CD4-positive, alpha-beta T cell treated with Interferon alpha-2 for 1 hour (primary cell): Measurements from ENCODE around the gene ARHGAP26.

Experiments used
- DNase-seq, 2 donors: peaks; one replicate each; pipeline ENCODE4 v3.0.0-alpha.2; 2020 to 2022

Gene ARHGAP26

DNA sequence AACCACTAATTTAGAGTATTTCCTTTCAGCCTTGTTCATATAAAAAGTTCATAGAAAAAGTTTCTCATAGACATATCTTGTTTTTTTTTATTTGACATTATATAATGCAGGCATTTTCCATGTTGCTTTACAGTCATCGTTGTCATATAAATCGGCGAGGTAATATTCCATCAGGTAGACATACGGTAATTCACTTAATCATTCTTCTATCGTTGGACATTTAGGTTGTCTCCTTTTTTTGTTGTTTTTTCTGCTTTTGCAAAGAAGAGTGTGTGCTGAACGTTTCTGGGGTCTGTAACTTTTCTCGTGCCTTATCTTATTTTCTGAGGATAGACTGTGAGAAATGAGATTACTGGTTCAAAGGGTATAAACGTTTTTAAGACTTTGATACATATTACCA lies 283.6 kb downstream of the ARHGAP26 start:
- DNase-seq, result no peak

DNA sequence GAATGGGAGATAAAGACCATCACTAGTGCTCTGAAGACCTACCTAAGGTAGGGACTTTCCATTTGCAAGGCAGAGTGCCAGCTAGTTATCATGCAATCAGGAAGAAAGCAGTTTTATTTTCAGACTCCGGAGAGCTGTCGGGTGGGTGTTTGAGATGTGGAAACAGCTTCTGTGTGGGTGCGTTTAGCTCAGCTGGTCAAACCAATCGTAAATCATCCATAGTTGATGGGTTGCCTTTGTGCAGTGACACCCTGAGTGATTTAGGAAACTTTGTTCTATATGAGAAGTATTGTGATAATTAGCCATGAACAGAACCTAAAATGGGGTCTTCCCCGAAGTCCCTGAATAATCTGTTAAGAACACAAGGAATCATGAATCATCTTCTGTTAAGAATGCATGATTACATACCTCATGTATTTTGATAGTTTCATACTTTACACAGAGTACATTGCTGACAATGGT lies 284.3 kb downstream of the ARHGAP26 start:
- DNase-seq, result peak in 1 of 2 donors; percentile 30

DNA sequence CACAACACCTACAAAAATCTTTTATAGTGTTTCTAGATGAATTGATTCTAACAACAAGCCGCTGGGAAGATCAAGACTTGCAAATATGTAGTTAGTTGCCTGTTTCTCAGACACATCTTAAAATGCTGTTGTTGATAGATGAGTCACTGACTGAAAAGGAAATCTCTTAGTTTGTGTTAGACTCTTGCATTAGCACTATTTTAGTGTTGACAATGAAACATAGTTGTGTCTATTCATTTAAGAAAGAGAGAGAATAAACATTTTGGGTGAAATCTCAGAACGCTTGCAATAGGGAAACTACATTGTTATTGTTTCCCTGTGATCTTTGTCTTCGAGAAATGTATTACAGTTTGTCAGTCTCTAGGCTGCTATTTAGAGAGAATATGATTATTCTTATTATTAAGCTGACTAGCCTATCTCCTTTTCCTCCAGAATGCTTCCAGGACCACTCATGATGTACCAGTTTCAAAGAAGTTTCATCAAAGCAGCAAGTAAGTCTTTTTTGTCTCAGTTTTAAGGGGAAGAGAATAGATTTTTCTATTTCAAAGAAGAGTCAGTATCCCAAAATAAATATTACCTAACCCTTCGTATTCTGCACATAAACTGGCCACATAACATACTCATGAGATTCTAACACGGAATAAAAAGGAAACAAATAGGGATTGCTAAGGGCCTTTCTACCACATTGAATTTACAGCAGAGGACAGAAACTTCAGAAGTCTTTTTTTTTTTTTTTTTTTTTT lies 285.6 kb downstream of the ARHGAP26 start:
- DNase-seq, result no peak

DNA sequence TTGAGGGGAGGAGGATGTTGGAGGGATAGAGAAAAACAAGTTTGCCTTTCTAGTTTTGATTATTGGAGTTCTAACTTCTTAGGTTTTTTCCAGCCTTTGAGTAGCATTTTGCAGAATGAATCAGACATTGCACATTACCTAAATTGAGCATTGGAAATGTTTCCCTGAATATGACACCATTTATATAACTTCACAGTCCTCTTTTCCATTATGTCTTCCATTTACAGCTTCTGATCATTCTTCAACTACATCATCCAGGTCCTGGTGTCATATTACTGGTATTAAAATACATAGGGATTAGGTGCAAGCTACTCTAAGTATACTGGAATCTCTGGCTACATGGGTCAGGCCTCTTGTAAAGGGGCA lies 286.1 kb downstream of the ARHGAP26 start:
- DNase-seq, result no peak

DNA sequence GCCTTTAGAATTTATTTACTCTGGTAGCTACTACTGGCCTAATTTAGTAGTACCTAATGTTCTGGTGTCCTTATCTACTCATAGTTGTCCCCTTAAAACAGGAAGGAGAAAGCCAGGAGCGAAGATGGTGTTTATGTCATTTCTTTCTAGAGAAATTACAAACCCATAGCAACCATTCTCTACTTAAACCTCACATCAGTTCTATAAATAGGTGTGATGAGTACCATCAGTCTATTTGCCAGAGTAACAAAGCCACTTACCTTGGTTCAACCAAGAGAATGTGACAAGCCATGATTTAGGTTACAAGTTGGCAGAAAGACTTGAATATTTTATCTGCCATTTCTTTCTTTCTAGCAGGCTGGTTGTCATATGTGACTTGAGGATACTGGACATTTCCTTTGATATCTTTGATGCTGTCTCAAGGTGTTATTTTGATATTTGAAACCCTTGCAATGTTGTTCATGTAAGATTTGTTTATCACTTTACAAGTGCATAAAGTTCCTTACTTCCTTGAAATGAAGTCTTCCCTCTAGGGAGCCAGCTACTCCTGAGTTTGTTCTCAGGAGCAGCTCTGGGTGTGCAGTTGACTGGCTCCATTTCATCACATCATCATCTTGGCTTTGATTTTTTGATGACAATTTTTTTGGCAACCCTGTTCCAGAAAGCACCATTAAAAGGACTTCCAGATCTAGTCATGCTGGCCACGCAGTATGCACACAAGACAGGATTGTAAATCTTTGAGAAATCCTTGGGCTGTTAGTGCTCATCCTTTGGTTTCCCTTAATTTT lies 286.8 kb downstream of the ARHGAP26 start:
- no peak for DNase-seq

DNA sequence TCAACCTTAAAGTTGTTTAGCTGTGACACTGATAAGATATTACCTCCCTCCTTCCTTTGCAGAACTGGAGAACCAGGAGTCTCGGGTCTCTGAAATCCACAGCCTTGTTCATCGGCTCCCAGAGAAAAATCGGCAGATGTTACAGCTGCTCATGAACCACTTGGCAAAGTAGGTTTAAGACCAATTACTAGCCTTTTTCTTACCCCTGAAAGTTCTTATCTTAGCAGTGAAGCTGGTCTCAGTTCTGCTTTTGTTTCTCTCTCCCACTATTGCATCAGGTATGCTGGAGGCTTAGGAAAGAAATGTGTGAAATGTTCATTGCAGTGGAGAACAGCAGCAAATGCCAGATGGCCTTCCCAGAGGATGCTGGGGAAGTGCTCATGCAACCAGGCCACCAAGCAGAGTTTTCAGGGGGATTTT lies 287.4 kb downstream of the ARHGAP26 start:
- DNase-seq, result no peak

DNA sequence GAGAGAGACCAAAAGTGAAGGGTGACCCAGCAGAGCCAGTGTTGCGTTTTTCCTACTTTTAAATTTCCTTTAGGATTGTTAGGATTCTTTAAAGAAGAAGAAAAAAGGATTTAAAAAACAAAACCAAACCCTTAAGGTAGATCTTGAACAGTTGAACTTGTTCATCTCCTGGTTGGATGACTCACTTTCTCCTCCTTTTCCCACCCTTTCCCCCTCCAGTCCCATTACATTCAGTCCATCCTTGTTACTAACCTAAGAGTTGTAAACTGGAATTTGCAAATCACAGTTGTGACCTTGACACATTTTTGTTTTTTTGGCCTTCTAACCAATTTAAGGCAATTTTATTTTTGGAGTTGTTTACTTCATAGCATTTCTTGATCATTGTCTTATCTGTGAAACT lies 289.2 kb downstream of the ARHGAP26 start:
- DNase-seq, result no peak

DNA sequence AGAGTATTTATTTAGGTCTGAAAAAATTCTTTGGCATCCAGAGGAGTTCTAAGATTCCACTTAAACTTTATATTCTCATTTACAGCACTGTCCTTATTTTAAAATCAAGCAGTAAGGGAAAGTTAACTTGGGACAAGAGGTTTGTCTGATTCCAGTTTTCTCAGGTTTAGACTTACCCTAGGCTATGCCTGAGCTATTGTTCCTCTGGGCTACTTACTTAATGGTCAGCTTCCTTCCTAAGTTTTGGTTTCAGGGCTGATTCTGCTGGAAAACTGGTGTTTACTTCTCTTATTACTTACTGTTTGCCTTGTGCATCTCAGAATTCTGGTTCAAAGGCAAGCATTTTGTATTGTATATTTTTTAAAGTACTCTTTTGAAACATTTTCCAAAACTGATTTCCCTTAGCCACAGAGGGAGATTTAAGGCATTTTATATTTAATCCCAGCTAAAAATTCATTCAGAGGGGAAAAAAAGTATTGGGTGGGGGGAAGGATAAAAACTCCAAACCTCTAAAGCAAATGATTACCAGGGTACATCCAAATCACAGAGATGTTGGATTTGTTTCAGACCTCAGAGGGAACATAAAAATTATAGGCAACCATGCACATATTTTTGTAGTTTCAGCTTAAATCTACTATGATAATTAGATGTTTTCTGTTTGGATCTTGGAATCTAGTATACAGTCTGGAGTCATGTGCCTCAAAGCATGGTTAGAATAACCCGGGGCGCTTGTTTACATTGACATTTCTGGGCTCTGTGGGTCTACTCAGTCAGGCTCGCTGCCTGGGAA lies 290.0 kb downstream of the ARHGAP26 start:
- no peak for DNase-seq

DNA sequence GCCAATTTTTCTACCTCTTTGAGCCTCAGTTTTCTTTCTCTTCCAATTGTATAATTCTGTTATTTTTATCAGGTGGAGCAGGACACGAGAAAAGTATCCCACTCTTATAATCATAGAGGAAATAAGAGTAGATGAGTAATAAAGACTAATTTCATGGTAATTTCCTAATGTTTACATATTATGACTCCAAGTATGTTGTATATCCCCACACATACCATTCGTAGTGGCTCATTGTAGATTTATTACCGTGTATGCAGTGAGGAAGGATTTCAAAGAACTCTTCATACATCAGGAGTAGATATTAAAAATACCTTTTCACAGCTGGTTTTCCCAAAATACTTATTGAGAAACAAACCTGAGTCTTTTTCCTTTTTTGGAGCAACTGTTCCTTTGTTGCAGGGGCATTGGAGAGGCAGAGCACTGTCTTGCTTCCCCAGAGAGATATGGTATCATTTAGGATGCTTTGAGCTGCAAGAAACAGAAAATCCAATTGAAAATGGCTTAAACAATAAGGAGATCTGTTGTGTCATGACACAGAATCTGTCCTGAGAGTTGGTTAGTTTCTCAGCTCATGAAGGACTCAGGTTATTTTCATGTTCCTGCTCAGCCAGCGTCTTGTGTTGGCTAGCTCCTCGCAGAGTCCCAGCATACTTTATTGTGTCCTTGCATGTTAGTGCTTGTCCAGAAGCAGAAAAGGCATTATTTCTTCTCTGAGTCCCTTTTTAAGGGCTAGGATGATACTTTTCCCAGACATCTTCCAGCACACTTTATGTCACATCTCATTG lies 291.2 kb downstream of the ARHGAP26 start:
- no peak for DNase-seq

DNA sequence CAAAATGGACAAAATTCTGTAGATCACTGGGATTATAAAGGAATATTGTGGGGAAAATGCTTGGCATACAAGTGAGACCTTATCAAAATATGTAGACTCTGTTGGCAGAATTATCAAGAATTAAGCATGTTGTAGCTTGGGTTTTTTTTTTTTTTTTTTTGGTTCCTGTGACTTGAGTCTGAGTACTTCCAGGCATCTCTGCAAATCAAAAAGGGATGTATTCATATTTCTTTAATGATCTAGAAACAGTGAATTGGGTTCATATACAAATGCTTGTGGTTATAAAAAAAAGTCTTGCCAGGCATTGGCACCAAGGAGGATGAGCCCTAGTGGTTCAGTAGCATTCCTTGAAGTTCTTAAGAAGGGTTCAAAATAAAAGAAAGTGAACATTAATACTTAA lies 292.2 kb downstream of the ARHGAP26 start:
- no peak for DNase-seq

DNA sequence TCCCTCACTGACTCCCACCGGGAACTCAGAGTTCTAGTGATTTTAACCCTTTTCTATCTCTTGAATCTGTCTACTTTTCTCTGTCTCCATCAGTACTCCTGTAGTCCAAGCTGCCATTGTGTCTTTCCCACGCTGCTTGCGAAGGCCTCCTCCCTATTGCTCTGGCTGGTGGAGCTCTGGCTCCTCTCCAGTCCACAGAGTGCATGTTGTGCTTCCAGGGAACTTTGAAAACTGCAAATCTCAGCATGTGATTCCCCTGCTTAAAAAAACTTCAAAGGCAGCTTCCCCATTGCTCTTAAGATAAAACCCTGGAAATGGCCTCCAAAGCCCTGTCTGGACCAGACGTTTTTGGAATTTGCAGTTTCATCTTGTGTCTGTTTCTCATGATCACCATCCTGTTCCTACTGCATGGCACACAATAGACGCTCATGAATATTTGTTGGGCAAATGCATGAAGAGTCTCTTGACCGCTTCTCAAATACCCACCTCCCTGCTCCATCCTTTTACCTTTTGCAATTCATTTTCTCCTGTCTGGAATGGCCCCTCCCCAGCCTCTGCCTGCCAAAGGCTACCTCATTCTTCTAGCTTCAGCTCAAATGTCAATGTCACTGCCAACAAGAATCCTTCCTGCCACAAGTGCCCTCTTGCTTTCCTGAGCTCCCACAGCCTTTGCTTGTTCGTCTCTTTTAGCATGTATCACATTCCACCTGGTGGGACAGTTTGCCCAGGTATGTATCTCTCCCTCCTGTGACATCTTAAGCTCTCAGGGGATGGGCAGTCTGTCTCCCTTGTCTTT lies 293.2 kb downstream of the ARHGAP26 start:
- DNase-seq, result no peak

DNA sequence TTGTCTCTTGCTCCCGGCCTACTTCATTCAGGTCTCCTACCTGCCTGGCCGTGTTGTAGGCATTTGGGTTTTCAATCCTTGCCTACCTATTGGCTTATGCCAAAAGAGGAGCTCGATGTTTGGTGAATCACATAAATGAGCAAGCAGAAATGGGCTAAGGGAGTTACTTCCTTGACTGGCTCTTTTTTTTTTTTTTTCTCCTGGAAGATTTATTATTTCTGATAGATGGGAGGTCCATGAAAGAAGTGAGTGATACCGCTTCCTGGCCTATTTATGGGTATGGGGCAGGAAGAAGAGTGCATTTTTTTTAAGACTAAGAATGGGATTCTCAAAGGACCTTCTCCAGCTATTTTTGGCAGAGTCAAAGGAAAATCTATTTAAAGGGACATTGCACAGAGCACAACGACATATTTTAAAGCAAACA lies 294.1 kb downstream of the ARHGAP26 start:
- no peak for DNase-seq

DNA sequence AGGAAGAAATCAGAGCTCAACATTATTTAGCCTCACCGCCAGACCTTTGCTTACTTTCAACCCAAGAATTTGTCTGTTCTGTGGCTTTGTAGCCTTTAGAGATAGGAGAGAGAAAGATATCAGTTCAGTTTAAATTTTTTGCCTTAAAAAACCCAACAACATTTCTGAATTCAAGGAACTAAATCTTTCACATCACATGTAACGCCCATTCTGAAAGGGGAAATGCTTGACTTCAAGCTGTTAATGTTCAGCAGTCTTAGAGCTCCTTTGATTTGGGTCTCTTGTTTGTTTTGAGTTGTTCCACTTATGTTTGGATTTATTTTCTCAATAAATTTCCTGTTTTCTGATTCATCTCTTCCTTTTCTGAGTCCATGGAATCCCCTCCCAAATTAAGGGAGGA lies 294.5 kb downstream of the ARHGAP26 start:
- no peak for DNase-seq

DNA sequence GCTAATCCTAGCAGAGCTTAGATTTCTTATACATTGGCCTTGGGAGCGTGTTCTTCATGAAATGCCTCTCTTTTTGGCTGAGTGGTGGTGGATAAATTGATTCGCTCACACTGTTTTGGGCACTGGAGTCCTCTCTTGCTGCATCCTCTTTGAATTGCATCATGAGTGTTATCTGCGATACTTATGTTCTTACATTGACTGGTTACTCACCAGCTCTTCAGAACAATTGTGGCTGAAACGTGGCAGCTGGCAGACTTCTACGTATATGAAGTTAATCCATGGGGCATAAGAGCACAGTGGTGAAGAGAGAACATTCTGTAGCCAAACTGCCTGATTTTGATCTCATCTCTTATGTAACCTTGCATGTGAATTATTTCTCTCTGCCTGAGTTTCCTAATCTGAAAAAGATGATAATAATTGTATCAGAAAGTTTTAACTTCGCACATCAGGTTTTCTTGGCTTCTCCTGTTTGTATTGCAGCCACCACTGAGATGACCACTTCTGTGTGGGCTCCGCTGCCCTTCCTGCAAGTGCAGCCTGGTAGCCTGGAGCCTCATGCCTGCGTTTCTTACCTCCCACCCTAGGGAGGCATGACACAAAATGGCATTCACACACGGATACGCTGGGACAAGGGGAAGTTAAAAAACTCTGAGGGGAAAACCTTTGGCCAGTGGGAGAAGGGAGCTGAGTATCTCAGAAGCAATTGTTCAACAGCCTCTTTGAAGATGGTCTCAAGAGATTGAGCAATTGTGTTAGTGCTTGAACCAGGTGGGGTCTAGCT lies 295.2 kb downstream of the ARHGAP26 start:
- DNase-seq, result no peak

DNA sequence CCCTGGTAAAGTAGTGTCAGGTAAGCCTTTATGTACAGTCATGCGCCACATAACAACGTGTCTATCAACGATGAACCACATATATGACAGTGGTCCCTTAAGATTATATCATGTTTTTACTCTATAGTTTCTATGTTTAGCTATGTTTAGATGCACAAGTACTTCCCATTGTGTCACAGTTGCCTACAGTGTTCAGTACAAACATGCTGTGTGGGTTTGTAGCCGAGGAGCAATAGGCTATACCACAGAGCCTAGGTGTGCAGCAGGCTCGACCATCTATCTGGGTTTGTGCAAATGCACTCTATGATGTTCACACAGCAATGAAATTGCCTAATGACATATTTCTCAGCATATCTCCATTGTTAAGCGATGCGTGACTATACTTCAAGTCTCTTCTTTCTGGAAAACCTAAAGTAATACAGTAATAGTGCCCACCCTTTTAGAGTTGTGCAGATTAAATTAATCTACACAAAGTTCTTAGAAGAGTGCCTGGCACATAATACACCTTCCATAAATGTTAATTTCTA lies 295.9 kb downstream of the ARHGAP26 start:
- DNase-seq, result no peak

DNA sequence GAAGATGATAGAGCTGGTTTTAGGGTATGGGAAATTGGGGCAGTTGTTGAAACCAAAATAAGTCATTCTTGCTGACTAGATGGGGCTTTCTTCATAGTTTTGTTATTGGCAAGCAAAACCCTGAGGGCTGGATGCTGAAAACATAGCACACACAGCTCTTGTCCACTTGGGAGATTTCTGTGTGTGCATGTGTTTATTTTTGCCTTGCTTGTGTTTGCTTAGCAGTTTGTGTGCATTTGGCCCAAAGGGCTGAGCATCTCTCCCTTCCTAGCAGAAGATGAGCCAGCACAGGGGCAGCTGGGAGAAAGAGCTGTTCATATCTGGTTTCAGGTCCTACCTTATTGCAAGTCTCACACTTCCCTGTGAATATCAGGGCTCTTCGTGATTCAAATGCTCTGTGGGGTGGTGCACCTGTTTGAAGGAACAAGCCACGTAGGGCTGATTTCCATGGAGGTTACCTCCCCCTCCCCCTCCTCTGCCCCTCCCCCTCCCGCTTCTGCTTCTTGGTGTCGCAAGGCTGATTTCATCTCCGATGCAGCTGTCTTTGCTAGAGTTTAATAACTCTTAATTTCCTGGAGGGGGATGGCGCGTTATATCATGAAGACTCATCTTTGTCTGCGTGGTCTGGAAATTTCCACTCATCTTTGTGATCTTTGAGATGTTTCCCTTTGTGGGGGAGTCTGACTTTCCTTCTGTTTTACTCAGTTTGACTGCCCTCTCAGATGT lies 296.5 kb downstream of the ARHGAP26 start:
- peak in 1 of 2 donors; percentile 18 for DNase-seq

DNA sequence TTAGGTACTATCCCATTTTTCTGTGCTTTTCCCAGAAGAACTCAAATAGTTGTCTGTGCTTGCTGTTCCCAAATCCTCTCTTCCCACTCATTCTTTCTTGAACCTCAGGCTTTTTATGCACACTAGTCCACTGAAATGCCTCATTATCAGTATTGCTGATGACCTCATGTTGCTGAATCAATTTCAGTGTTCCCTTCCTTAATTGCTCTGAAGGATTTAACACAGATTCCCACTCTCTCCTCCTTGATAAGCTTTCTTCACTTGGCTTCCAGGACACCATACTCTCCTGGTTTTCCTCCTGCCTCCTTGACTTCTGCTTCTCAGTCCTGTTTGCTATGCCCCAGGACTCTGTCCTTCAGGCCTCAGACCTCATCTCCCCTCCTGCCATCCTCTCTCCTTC lies 298.5 kb downstream of the ARHGAP26 start:
- DNase-seq, result no peak

DNA sequence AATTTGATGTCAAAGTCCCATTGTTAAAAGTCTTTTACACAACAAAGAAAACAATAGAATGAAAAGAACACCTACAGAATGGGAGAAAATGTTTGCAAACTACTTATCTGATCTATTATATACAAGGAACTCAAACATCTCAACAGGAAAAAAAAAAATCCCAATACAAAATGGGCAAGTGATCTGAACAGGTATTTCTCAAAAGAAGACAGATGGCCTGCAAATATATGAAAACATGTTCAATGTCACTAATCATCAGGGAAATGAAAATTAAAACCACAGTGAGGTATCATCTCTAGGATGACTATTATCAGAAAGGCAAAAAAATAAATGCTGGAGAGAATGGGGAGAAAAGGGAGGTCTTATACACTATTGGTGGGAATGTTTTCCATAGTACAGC lies 301.8 kb downstream of the ARHGAP26 start:
- no peak for DNase-seq

DNA sequence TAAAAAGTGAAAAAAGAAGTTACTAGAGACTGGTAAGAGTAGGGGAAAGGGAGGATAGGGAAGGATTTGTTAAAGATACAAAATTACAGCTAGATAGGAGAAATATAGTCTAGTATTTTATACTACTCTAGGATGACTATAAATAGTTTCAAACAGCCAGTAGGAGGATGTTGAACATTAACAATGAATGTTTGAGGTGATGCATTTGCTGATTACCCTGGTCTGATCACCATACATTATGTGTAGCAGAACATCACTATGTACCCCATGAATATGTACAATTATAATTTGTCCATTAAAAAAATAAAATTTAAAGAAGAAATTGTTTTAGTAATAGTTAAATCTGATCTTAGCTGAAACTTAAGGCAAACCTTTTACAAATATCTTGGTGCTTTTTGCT lies 302.6 kb downstream of the ARHGAP26 start:
- DNase-seq, result no peak

DNA sequence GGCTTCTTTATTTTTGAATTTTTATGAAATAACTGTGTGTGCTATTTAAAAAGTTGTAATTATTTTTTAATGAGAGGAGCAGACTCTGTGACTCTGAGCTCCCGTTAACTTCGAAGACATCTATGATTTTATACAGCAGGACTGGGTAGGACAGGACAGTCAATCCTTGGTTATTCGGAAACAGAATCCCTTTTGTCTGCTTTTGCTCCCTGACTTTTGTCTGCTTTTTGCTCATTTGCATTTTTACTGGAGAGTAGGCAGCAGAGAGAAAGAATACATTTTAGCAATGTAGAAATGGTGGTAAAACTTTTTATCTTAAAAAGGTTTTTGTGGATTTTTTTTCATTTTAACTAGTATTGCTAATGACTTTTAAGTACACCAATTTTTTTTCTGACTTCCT lies 303.6 kb downstream of the ARHGAP26 start:
- no peak for DNase-seq
